Measurements from ENCODE around the gene ORAI2. TPM values are rescaled to one million over a fixed set of nuclear protein-coding genes. Genes with fewer than 3 reads are reported as not detected.
A peak's percentile ranks its signal among the peaks of the same experiment; 100 is the strongest.

ORAI2 gene
- total and polyA plus RNA-seq, 2 of the 8 experiments (the other 6 are each of a cell fraction or from before 2014, with no cell fraction given): 20.7 to 35.2 TPM

GRCh38 chr7:102429141-102429899 is 4.1 kb upstream of the ORAI2 start:
- no peak overlapping the region for H3K27ac ChIP-seq (ENCODE audit: low read depth, low read length)
- H3K9ac ChIP-seq (replicated peaks in 1 of 4; ENCODE audit: extremely low read depth in 1 of 4, low read depth in 3 of 4, low read length in 3 of 4): peak overlapping the region in 1 of 4 experiments; percentile 3; a peak in 1 of 7 replicates
- H3K56ac ChIP-seq (replicated peaks; ENCODE audit: insufficient read length, low read depth, low read length): no peak overlapping the region
- H2BK5ac ChIP-seq (ENCODE audit: low read depth, low read length): no peak overlapping the region
- no peaks in the 10 kb centered on the region for H3K79me1 ChIP-seq (ENCODE audit: low read depth, low read length)
- POLR2A ChIA-PET (ENCODE audit: partially characterized antibody): interaction anchor here (0.8 to 9.5 kb wide), 4 partner anchors 9 to 17 kb away, joined by 3 to 49 read pairs (median 4); no protein-coding TSS in a partner anchor
- no peak overlapping the region for H2BK120ac ChIP-seq (replicated peaks; ENCODE audit: low read depth, low read length)
- H3K79me2 ChIP-seq (ENCODE audit: control insufficient read depth in 1 of 2, insufficient read depth in 2 of 2, low read length in 2 of 2): no peaks in the 10 kb centered on the region
- H3K18ac ChIP-seq (ENCODE audit: extremely low read depth, low read length): no peak overlapping the region
- peaks cover 3 to 4% of the 10 kb centered on the region in 2 experiments for H4K20me1 ChIP-seq (replicated peaks in 1 of 2; ENCODE audit: control insufficient read depth in 1 of 2, insufficient read depth in 2 of 2, low read length in 2 of 2)
- H3K27me3 ChIP-seq (replicated peaks in 1 of 4; ENCODE audit: control insufficient read depth in 3 of 4, extremely low read depth in 1 of 4, insufficient read depth in 3 of 4, low read length in 3 of 4): no peaks in the 10 kb centered on the region
- no peaks in the 10 kb centered on the region for H3K9me3 ChIP-seq (ENCODE audit: insufficient read depth in 2 of 2, low read depth in 1 of 2, low read length in 1 of 2)
- H4K5ac ChIP-seq (ENCODE audit: insufficient read length, low read depth, low read length): no peak overlapping the region
- no peak for FAIRE-seq
- no peak overlapping the region for H2BK15ac ChIP-seq (ENCODE audit: low read length)
- peaks cover 0 to 14% (median 5%) of the 10 kb centered on the region in 4 experiments; a peak in 5 of 7 replicates for H3K4me1 ChIP-seq (replicated peaks in 1 of 4; ENCODE audit: control insufficient read depth in 3 of 4, insufficient read depth in 4 of 4, low read length in 3 of 4)
- H2BK12ac ChIP-seq (ENCODE audit: low read depth, low read length): 0 out of 2 replicates have a peak overlapping the region, but pooled peaks have one; percentile 0
- no peak overlapping the region for H3K4ac ChIP-seq (replicated peaks; ENCODE audit: insufficient read length, low read depth, low read length)
- H2AFZ ChIP-seq (ENCODE audit: low read length): no peak overlapping the region
- 93% methylated on average over 10 of the region's 10 CpGs; no CpG with 5 or more reads in 1 of the 2 experiments for WGBS, 2 experiments (ENCODE audit: extremely low coverage in 1 of 2, insufficient coverage in 1 of 2, insufficient read length in 1 of 2, insufficient replicate concordance in 2 of 2, low coverage in 1 of 2, low lambda C conversion rate in 2 of 2, missing lambda C conversion rate in 1 of 2)
- no peak overlapping the region for H4K91ac ChIP-seq (replicated peaks; ENCODE audit: insufficient read length, low read length)
- no peak overlapping the region for H3K4me2 ChIP-seq (ENCODE audit: insufficient read depth in 1 of 2, low read depth in 2 of 2, low read length in 2 of 2)
- peaks cover 0 to 12% (median 5%) of the 10 kb centered on the region in 4 experiments; a peak in 5 of 8 replicates for H3K36me3 ChIP-seq (ENCODE audit: control insufficient read depth in 2 of 4, insufficient read depth in 4 of 4, low read length in 3 of 4)
- H3K14ac ChIP-seq (ENCODE audit: insufficient read length): no peak overlapping the region
- CTCF ChIA-PET (ENCODE audit: partially characterized antibody): interaction anchor here (0.9 to 2.1 kb wide), 3 partner anchors 17 to 24 kb away, joined by 3 to 8 read pairs (median 5); no protein-coding TSS in a partner anchor
- H3K23me2 ChIP-seq (ENCODE audit: low read depth, low read length): peaks cover 3% of the 10 kb centered on the region; the same call in 1 of the 2 replicates
- H2BK20ac ChIP-seq (ENCODE audit: low read length): no peak overlapping the region
- 0 out of 2 replicates have a peak overlapping the region, but pooled peaks have one; percentile 14 for H4K8ac ChIP-seq (ENCODE audit: extremely low read depth, insufficient read depth, low read length)
- no peak for DNase-seq (ENCODE audit: low read depth in 1 of 2, low spot score in 2 of 2)
- H3K23ac ChIP-seq (ENCODE audit: insufficient read length): no peak overlapping the region
- no peak overlapping the region for H2AK5ac ChIP-seq (ENCODE audit: low read depth, low read length)
- H3K4me3 ChIP-seq (ENCODE audit: extremely low read depth in 1 of 4, insufficient read depth in 2 of 4, low read depth in 3 of 4, low read length in 4 of 4): no peak overlapping the region
- TF ChIP-seq BCL11A (IDR thresholded peaks at IDR 0.05; ENCODE audit: low read depth in 2 of 2, low read length in 2 of 2) (no peak), NANOG (IDR thresholded peaks at IDR 0.05; ENCODE audit: insufficient read depth, low read depth, low read length, poor library complexity, severe bottlenecking) (no peak), CREB1 (IDR thresholded peaks at IDR 0.05) (no peak), MAFK (IDR thresholded peaks at IDR 0.05; ENCODE audit: low read depth, low read length) (no peak), PHF8 (conservative IDR thresholded peaks at IDR 0.05; ENCODE audit: low read depth, low read length) (no peak), EGR1 (IDR thresholded peaks at IDR 0.05; ENCODE audit: borderline replicate concordance, low read depth, low read length) (no peak), ZNF274 (IDR thresholded peaks at IDR 0.05; ENCODE audit: borderline replicate concordance, extremely low read depth, low read length) (no peak), EP300 (IDR thresholded peaks at IDR 0.05; ENCODE audit: borderline replicate concordance in 1 of 2, low read depth in 2 of 2, low read length in 2 of 2) (no peak), HDAC2 (IDR thresholded peaks at IDR 0.05; ENCODE audit: borderline replicate concordance in 1 of 2, low read depth in 2 of 2, low read length in 2 of 2) (no peak), EZH2 (IDR thresholded peaks at IDR 0.05; ENCODE audit: low read depth, low read length, severe bottlenecking) (no peak), CBX8 (IDR thresholded peaks at IDR 0.05; ENCODE audit: borderline replicate concordance, low read depth, low read length) (no peak)
